ENCODE measurements around the gene NAV2. TPM values are rescaled to one million over a fixed set of nuclear protein-coding genes. Genes with fewer than 3 reads are reported as not detected.
A peak's percentile ranks its signal among the peaks of the same experiment; 100 is the strongest.

Gene NAV2
- total RNA-seq, 1 donor from 2014 or later: 17.0 TPM

DNA sequence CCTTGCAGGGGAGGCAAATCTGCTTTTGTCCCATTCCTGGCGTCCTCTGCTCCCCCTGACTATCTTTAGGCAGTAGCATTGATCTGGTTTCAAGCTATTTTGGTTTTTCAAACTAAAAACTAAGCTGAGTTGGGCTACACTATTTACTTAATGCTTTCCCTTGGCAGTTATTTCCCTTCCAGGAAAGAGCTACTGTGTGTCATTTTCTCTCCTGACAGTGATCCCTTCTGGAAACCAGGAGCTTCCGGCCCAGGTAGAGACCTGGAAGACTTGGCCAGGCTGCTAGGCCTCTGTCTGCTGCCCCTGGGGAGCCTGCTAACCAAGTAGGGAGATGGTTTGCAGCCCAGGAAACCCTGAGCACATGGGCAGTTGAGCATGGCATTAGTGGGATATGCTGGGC lies 35.0 kb downstream of the NAV2 start:
- ATAC-seq: no peak

DNA sequence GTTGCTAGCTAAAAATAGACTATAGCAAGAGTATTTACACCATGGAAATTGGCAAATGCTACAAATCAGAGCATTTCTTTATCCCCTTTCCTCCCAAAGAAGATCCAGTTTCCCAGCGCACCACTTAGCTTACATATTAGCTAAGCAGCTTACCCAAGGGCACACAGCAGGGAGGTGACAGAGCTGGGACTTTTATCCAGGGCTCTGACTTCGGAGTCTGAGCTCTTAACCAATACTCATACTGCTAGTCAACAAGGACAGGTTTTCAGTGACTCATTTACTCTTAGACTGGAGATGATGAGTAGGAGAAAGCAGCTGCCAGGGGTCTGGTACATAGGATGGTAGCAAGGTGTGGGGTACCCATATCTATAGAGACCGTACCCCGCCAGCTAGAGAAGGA lies 38.4 kb downstream of the NAV2 start:
- peak; percentile 53 for ATAC-seq

DNA sequence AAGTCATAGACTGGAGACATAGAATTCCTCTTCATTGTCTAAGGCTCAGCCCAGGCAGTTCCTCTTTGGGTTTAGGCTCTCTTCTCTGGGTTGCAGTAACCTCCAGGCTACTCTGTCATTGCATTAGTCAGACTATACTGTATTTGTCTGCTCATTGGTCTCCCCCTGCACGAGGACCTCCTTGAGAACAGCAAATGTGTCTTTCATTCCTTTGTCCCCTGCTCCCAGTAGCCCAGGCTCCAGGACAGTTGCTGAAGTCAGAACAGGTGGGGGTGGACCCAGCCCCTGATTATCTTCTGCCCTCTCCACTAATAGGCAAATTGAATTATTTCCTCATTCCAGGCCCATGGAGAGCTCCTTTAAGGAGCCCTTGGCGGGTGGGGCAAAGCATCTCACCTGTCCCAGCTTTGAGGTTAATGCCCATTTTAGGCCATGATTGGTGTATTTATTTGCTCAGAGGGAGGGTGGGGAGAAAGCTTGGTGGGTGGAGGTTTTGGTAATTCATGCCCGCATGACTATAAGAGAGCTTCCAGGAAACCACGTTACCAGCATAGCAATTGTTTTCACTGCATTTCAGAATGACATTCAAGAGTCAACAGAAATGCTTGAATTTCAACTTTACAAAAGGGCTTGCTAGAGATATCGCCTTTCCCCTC lies 40.9 kb downstream of the NAV2 start:
- peak; percentile 85 for ATAC-seq

DNA sequence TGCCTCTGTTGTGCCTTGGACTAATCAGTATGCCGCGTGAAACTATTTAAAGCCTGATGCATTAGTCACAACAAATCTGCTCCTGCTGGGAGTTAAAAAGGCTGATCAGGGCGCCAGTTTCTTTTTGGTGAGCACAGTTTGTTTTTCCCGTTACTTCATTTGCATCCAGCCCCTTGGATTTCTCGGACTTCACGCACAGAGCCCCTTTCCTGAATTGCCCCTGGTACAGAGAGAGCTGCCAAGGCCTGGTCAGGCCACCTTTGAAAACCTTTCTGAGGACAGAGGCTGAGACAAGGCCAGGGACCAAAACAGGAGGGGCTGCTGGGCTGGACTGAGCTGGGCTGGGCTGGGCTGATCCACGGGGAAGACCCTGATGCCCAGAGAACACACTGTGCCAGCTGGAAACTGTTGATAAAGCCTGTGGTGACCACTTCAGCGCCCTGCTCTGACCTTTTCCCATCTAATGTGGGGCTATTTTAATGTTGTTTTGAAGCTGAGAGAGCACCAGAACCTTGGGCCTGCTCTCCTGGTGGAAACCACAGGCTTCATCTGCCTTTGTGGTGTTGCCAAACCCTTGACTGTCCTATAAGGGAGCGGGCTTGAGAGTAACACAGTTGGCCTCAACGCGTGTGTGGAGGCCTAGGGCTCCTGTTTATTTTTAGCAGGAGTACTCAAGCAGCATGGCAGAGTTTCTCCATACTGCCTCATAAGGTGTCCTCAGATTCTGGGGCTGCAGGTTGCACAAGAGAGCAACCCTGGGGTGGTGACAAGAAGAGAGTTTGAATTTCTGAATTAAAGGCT lies 44.2 kb downstream of the NAV2 start:
- no peak for ATAC-seq

DNA sequence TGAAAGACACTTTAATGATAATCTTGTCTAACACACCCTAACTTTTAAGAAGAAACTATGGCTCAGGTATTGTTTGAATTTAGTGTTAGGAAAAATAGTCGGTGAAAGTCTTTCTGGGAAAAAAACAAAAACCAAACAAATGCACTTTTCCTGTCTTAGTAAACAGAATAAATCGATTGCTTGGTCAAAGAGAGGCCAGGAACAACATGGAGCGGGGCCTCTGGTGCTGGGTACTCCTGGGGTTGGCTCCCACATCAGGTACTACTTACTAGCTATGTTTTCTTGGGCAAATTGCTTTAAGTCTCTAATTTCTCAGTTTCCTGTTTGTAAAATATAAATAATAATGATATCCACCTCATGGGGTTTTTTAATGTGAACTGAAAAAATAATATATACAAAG lies 46.8 kb downstream of the NAV2 start:
- no peak for ATAC-seq

DNA sequence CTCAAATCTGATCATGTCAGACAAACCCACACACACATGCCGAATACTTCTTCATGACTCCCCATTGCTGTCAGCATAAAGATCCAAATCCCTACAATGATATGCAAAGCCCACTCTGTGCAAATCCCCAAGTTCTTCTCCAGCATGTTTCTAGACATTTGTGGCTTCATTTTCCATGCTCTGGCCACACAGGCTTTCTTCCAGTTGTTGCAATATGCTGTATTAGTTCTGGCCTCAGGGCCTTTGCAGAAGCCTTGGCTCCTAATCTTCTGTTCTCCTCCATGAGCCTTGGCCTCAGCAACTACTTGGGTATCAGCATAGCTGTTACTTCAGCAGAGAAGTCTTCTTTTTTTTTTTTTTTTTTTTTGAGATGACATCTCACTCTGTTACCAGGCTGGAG lies 49.6 kb downstream of the NAV2 start:
- ATAC-seq: no peak

DNA sequence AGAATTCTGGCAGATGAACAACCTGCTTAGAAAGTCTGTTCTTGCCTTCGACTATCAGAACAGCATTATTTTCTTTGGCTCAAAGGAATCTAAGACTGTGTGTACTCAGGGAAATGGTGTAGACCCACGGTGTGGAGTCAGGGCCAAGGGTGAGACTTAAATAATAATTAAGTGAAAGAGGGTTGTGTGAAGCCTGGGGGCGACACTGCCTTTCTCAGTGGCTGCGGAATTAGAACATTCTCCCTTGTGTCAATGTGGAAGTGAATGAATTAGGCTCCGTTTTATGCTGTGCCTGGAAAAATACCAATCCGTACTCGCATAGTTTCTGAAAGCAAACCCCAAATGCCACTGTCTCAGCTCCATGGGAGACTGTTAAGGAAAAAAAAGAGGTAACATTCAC lies 50.7 kb downstream of the NAV2 start:
- ATAC-seq: no peak

DNA sequence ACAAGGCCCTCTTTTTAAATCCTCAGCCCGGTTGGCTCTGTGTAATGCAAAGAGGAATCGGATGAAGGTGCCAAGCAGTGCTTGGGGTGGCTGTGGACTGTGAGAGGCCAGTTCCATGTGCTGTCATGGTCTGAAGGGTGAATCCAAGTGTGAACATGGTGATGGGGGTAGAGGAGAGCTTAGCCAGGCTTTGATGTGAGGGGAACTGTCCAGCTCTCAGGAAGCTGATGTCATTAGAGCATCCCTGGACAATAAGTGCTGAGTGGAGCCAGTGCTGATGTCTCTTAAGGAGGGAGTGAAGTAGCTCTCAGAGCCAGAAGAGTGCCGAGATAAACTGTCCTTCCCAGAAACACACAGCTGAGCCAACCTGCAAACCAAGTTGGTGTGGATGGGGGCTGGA lies 53.6 kb downstream of the NAV2 start:
- no peak for ATAC-seq

DNA sequence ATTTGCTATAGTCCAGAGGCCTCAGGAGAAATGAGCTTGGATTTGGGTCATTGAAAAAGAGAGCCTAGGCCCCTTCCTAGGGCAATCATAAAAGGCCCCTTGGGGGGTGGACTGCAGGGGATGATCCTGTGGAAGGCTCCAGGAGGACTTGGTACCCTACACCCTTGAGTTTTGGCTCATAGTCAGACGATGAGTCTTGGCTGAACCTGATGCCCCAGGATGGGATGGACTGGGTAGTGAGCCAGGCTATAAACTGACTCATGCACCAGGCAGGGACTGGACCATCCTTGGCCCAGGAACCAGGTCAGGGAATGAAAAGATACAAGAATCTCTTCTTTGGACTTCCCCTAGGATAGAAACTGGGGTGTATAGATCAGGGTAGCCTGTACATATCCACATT lies 54.2 kb downstream of the NAV2 start:
- peak; percentile 47 for ATAC-seq

DNA sequence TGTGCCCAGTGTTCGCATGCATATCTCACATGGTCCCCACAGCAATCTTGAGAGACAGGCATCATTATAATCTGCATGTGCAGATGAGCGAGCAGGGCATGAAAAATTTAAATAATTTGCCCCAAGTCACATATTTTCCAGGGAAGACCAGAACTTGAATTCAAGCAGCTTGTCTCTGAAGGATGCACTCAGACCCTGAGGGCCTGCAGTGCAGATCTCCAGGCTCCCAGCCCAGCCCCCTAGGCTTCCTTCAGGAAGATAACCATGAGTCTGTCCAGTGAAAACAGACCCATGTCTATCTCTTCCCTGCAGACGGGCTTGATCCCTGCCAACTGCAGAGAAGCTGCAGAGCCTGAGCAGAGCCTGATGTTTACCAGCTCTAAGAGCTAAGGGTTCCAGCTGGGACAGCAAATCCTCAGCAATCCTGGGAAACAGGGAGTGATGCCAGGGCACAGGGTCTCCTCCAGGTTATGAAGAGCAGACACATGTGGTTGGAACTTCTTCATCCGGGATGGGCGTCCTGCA lies 55.1 kb downstream of the NAV2 start:
- ATAC-seq: no peak

DNA sequence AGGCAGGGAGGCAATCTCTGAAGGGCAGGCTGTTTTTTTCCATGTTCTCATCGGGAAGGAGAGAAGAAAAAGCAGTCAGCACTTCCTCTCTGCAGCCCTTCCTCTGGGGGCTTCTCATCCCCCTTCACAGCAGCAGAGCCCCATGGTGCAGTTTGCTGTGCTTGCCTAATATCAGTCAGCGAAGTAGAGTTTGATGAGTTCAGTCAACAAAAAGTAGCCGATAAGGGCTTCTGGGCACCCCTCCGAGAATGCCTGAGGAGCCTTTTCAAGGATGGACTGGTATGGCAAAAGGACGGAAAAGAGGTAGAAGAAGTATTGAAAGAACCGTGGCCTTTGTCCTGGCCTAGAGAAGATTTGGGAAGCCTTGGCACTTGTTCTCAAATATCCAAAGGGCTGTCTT lies 55.6 kb downstream of the NAV2 start:
- ATAC-seq: no peak

DNA sequence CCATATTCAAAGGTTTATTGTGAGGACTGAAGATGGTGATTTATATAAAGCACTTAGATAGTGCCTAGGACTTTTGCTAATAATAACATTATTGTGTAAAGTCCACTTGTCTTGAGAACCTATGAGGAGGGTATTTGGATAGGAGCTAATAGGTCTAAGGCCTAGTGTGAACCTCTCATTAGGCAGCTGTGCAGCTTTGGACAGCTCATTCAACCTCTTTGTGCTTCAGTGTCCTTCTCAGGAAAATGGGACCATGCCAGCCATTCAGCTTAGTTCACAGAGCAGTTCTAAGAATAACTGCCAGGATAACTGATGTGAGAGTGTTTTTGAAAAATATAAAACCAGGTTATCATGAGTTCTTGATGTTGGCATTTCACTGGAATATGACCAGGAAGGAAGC lies 56.2 kb downstream of the NAV2 start:
- ATAC-seq: no peak

DNA sequence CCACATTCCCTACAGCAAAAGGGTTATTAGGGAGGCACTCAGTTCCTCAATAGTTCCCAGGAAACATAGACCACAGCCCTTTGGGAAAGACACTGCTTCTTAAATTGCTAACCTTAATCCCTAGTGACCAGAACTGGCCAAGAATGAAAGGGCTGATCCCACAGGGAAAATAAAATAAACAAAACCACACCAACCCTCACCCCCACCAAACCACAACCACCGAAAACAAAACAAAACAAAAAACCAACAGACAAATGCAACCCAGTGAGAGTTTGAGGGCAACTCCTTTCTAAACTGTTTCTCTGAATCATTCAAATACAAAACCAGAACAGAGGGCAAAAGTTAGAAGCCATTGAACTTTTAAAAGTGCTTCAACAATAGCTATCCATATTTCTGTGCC lies 57.2 kb downstream of the NAV2 start:
- no peak for ATAC-seq

DNA sequence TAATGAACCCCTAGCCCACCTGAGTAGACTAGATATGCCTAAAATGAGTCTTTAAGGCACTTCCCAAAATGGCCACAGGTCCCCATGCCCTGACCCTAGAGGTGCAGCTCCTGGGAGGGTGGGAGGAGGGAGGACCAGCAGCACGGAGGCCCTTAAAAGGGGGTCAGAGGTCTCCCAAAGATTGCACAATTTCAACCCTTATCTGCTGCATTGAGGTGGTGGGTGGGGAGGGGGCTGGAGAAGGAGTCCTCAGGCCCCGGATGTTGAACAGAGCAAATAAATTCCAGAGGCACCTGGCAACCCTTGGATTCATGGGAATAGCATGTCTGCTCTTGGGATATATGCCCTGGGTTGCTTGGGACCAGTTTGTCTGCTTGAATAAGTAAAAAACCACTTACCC lies 57.6 kb downstream of the NAV2 start:
- no peak for ATAC-seq

DNA sequence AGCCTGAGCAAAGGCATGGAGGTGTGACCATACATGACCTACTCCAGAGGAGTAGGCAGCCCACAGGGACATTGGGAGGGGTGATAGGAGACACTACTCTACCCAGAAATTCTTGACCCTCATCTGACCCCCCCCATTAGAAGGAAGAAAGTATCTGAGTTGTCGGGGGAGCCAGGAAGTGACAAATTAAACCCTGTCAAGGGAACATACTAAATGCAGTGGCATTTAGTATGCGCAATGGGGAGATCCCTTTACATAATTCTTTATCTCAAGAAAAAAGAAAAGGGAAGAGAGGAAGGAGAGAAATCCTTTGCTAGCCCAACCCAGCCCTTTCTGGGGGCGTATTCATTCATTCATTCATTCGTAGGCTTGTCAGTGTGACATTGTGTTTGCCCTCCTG lies 58.8 kb downstream of the NAV2 start:
- no peak for ATAC-seq

DNA sequence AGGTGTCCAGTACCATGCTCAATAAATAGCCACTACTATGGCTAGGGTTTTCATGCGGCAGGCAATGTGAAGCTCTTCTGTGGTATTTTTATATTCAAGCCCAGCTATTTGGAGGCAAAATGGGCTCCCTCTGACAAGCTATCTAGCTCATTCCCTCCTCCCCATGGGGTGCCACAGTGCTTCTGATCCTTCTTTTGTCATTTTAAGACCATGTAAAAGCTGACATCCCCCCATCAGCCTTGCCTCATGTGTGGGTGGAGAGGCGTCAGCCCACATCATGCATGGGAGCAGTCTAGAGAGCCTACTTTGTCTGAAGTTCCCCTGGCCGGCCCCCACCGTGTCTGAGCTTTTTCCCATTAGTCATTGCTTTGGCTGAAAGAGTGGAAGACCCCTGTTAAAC lies 59.8 kb downstream of the NAV2 start:
- no peak for ATAC-seq

DNA sequence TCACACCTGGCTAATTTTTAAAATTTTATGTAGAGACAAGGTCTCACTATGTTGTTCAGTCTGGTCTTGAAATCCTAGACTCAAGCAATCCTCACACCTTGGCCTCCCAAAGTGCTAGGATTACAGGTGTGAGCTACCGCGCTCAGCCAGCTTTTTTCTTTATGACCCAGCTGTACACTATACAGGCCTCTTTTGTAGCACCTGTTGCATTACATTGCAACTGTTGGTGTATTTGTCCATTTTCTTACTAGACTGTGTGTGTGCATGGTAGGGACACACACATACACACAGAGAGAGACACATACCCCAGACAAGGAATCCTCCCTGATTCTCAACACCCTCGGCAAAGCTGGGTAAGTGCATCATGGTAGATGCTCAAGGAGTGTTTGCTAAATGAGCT lies 61.7 kb downstream of the NAV2 start:
- no peak for ATAC-seq

DNA sequence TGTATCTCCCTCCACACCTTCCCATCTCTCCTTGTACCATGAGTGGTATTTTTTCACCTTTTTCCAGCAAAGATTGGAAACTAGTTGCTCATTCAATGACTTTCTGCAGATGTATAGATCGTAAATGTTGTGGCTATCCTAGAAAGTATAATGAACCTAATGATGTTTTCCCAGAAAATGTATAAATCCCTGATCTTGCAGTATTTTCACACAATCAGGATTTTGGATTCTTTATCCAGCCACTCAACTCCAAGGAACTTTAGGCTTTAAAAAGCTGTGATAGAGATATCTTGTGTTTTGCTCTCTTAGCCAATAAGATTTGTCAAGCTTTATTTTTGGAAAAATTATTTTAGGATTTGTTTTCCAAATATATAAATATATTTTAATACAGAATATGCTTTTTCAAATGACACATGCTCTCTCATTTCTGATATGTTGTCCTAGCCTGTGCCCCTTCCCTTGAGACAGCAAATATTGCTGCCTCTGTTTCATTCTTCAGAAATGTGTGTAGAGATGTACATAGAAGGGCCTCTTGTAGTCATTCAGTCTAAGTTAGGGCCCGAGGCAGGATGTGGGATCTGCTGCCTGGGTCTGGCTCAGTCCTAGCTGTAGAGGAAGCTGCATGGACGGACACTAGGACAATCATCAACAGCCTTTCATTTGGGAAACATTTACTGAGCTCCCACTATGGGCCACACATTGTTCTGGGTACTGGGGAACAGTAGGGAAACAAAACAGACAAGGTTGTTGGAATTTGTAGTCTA lies 62.4 kb downstream of the NAV2 start:
- no peak for ATAC-seq

DNA sequence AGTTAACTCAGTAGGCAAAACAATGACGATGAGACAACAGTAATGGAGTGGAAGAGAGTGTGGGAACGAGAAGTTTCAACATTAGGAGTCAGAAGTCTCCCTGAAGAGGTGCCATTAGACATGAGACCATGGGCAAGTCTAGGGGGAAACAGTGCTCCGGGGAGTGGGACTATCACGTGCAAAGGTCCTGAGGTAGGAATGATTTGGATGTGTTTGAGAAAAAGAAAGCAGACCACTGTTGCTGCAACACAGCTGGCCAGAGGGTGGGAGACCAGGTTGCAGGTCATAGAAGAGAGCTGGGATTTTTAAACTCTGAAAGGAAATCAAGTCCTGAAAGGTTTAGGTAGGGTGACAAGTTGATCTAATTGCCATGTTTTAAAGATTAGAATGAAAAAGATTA lies 63.0 kb downstream of the NAV2 start:
- no peak for ATAC-seq

DNA sequence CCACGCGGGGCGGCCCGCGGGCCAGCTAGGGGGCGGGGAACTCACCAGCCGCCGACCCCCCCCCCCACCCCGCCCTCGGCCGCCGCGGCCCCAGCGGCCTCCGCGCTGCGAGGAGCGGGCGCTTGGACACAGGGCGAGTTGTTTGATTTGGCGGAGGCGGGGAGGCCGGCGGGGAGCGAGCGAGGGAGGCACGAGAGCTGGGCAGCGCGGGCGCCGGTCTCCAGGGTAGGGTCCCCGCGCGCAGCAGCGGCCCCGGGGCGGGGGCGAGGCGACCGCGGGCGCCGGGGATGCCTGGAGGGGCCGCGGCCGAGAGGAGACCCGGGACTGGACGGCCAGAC lies 64.4 kb downstream of the NAV2 start:
- no peak for ATAC-seq

DNA sequence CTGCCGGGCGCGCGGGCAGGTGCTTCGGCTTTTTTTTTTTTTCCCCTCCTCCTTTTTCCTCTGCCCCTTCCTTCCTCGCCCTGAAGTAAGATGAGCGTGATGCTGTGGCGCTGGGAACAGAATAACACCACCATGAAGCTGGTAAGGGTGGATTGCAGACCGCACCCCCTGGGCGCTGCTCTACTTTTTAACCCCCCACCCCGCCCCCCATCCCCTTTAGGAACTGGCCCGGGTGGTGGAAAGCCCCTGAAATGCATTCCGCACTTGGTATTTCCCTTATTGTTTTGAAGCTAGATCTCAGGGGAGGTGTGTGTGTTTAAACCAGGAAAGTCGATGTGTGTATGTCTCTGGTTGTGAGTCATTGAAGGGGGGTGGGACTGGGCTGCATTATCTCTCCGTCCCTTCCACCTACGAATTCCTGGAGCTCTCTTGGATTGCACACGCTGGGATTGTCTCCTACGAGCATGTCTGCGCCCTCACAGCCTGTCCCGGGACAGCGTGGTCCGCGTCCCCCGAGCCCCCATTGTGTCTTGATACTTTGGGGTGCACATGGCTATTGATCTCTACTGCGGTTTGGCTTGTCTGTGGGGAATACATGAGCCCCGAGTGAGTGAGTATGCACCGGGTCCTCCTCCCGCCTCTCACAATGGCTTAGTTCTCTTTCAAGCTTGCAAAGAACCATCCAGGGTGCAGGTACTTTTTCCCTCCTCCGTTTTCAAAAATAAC lies 64.9 kb downstream of the NAV2 start:
- ATAC-seq: peak; percentile 56

DNA sequence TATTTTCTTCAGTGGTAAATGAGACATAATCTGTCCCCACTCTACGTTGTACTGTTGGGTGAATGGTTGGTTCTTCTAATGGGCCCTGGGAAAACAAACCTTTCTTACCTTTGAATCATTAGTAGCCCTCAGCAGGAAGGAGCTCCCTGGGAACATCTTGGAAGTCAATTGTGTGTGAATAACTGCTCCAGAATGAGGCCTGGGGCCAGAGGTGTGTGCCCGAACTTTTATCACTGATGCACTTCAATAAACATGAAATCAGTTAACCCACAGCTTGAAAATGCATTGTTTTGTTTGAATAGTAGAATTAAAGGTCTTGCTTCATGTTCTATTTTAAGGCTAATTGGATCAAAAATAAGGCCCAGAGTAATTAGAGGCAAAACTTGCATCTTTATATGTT lies 67.1 kb downstream of the NAV2 start:
- no peak for ATAC-seq

DNA sequence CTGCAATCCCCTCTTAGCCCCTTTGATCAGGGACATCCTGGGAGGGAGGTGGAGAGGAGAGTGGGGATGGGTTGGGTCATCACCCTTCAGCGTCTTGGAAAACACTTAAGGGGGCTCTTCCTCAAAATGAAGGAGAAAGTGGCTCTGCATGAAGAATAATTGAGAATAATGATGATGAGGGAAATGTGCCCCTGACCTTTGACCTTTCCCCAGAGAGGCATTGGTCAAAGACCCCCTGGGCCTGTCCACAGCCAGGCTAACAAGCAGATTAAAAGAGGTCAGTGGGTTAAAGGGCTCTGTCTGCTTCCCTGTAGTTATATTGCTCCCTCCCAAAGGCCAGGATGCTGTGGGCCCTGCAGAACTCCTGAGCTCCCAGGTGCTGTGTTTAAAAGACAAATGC lies 68.7 kb downstream of the NAV2 start:
- ATAC-seq: no peak
